NK-92 (cell line): ENCODE data around the gene VEGFA.

ENCODE experiments used
- DNase-seq: peaks from one replicate; lab custom pipeline; 2025; ENCODE audit not compliant: unreplicated experiment; lab: John Stamatoyannopoulos, UW

VEGFA gene

DNA sequence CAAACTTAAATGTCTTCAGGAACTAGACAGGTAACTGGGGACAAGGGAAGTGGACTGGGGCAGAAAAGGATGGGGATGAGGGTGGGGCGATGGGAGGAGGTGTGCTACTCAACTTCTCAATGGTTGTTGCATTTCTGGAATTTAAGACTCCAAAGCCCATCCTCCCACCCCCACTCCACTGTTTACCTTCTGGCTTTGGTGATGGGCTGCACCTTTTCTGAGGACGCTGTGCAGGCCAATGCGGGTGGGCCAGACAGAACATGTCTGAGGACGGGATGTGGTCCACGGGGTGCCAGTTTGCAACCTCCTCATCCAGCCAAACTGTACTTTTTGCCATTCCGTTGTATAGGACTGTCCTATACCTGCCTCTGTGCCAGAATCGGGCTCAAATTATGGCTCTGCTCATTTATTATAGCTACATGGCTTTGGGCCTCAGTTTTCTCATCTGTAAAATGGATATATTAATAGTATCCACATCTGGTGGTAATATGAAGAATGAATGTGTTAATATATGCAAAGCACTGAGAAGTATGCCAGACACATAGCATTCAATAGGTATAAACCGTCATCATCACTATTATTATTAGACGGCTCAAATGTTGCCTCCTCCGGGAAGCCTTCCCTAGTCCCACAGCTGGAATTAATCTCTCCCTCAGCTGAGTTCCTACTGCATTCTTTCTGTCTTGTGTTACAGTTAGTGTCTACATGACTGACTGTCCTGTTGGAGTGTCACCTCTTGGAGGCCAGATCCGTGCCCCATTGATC, 31.0 kb upstream of the VEGFA start:
- no peak for DNase-seq

DNA sequence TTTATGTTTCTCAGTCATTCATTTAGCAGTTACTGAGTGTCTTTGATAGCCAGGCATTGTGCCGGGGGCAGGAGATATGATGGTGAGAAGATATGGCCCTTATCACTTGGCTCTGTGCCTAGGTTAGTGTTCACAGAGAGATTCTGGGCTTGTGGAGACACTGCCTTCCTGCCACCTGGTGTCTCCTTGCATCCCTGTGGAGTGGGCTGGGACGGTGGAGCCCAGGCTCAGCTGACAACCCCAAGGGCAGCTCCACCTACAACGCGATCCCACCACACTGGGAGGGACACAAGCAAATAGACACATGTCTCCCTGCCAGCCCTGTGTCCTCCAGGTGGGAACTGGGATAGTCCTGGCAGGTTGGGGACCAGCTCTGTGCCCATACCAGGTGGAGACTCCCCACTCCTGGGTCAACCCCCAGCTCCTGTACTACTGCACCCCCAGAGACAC, 30.3 kb upstream of the VEGFA start:
- DNase-seq = no peak

DNA sequence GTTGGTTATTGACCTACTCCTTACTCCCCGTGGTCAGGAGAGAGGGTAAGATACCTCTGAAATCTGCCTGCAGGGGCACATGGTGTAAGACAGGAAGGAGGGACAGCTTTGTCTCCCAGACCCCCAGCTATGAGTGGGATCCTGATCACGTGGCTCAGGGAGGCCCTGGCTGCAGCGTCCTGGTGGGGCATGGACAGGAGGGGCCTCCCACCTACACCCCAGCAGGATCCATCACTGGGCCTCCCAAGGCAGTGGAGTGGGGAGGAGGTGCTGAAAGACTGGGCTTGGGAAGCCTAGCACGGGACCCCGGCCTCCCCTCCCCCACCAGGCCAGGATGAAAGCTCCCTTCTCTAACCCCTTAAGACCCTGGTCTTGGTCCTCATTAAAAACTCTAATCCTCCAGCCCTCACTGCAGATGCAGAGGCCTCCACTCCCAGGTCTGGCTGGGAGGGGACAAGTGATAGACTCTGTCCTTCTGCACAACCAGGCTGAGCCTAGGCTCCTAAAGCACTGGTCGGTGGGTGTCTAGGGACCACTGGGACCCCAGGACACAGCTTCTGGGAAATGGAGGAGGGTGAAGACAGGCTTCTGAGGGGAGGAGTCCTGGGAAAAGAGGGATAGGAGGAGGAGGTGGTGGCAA, 29.6 kb upstream of the VEGFA start:
- no peak for DNase-seq

DNA sequence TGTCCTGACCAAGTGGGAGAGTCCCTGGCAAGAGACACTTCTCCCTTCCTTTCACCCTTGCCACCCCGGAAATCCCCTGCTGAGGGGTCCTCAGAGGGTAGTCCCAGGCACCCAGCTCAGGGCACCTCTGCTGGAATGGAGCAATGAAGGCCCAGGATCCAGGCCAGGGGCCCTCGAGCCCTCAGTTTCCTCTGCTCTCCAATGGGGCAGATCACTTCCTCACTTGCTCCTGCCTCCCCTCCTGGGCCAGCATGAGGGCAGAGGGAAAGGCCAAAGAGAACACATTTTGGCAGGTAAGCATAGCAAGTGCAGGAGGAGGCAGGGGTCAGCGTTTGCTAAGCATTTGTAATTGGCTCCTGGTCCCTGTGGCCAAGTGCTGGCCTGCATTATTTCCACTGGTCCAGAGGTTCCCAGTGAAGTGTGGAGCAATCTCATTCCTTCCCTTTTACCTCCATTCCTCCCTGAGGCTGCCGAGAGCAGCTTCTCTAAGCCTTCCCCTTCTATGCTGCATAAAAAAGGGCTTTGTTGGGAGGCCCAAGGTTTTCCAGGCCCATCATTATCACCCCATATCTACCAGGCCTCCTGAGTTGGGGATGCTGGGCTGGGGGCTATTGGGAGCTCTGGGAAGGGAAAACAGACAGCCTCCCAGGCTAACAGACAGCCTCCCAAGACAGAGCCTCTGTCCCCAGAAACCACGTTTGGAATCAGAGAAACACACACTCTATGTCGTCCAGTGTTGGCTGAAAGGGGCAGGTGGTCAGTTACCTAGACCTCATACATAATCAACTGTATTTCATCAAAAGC, 28.8 kb upstream of the VEGFA start:
- DNase-seq = no peak

DNA sequence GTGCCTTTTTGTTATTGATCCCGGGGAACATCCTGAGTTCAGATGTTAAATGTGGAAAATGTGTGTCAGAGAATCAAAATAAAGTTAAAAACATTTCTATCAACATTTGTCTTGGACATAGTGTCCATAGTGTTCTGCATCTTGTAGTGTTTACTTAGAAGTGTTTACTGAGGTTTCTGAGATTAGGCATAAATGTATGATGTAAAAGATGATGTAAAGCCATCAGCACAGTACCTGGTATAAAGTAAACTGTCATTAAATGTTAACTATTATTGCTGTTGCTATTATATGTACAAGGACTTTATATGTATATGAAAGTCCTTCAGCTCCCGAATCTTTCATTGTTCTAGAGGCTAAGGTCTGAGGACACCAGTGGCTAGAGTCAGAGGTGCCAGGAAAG, 28.2 kb upstream of the VEGFA start:
- no peak for DNase-seq

DNA sequence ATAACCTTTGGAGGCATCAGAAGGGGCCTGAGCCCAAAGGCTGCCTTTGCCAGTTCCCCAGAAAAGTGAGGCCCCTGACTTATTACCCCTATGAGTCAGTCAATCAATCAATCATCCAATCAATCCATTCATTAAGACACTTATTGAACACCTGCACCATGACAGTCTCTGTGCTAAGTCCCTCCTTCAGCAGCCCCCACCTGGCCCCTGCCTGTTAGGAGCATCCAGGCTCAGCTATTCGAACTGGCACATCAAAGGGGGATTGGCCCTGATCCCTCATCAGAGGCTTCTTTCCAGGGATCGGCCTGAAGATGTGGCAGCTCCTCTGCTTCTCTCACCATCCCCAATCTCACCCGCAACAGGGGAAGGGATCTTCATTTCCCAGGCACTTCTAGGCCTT, 27.7 kb upstream of the VEGFA start:
- no peak for DNase-seq

DNA sequence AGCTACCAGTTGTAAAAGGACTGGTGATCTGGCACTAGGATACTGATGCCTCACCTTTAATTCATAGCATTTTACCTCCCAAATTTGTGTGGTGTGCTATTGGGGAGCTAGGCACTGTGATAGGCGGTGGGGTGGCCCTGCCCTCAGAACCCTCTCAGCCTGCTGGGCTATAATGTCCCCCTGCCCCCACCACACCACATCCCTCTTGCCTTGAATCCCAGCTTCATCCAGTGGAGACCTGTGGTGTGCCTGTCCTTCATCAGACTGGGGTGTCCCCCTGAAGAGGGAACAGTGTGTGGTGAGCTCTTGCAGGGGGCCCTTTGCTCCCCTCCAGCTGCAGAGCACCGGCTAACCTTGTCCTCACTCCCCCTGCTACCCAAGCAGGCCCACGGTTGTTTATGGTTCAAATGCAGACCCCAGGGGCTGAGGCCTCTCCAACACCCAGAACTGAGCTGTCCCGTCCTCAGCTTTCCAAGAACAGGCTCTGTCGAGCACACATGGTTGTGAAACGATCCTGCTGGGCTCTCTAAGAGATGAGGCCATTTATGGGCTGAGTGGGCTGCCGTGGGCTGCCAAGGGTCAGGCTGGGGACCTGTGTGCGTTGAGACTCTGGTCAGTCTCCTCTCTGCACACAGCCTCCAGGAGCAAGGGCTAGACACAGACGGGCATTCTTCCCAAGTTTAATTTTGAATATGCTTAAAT, 26.9 kb upstream of the VEGFA start:
- DNase-seq = no peak

DNA sequence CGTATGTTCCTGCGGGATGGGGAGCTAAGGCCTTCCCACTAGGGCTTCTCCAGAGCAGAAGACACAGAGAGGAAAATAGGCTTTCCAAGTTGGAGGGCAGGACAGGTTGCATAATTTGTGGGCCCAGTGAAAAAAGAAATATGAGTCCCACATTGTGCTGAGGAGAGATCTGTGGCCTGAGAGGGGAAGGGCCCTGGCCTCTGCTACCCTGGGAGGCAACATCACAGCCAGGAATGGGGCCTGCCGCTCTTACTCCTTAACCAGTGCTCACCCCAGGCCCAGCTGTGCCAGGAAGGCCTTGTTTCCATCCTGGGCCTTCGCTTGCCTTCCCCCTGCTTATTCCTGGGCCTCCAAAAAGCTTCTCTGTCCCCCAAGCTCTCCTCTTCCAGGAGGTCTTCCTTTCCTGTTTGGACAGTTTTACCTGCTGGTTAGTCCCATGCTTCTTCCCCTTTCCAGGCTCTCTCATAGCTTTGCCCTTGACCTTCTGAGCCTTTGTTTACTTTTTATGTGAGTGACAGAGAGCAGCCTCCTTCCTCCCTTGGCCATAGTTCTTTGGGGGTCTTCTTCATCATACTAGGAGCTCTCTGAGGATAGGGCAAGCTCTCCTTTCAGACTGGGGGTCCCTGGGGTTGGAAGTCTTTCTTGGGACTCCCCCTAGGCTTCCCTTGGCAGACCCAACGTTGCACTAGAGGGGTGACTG, 26.2 kb upstream of the VEGFA start:
- no peak for DNase-seq

DNA sequence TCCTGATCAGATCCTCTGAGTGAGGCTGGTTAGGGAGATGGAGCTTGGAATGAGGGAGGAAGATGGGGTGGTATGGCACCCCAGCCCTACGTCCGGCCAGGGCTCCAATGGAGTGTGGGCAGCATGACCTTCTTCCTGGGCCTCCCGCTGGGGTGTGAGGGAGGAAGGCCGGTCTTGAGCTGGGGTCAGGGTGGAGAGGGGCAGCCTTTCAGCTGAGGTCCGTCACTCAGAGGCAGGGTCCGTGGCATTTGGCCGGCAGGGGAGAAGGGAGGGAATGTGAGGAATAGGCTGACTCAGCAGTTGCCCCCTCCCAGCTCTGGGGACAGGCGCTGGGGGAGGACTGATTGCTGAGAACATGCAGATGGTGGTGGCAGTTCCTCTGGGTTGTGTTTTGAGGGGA, 25.5 kb upstream of the VEGFA start:
- no peak for DNase-seq

DNA sequence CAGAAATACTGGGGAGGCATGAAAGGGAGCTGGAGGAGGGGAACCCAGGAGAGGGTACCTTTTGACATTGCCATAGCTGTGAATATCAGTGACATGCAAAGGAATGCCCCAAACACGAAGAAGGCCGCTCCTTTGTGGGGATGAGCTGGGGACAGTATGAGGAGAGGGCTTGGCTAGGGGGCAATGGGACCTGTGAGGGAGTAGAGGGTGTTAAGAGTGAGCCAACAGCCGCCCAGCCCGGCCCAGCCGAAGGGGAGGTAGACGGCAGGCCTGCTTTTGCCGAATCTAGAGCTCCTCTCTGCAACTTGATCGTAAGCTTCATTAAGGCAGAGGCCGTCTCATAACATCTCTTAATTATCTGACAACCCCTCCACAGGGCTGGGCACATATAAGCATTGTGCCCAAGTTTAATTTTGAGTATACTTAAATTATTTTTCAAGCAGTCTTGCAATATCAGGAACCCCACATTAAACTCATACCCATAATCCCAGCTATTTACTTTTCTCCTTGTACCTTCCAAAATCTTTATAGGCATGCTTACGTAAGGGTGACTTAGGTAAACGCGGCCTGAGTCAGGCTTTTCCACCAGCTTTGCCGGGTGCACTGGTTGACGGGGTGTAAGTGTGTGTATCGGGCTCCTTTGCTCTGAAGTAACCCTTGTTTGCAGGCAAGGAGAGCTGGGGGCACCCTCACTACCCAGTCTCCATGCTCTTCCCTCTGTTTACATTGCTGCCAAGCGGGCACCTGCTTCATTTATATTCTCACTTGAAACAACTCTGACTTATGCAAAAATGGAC, 24.9 kb upstream of the VEGFA start:
- no peak for DNase-seq

DNA sequence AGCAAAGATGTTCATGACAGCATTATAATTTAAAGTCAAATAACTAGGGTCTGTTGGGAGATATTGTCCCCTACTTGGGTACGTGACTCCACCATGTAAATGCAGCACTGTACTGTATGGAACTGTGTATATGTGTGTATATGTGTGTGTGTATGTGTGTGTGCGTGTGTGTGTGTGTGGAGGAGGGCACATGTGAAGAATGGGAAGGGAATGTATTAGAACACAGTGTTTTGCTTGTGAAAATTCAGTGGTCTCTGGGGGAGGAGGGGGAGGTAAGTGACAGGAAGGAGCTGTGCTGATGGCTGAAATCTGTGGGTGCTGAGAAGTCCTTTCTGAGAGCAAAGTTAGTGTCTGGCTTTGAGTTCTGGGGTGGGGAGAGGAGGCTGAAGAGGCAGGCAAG, 23.9 kb upstream of the VEGFA start:
- no peak for DNase-seq

DNA sequence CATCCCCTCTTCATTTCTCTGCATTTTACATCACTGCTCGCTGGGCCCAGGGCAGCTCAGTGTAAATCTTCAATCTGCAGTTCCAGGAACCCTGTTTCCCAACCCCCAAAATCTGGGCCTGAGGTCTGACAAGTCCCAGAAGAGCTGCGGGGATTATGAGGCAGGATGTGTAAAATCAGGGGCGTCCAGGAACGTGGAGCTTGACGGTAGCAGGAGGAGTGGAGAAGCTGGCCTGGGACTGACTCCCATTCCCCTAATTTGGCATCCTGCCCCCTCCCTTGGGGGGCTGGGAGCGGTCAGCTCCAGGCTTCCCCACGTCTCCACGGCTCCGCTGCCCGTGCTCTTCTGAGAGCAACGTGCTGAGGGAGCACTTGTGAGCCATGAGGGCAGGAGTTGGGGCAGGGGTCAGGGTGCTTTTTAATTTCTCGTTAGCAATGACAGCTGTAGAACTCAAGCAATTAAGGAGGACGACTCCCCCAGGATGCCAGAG, 23.4 kb upstream of the VEGFA start:
- DNase-seq = no peak

DNA sequence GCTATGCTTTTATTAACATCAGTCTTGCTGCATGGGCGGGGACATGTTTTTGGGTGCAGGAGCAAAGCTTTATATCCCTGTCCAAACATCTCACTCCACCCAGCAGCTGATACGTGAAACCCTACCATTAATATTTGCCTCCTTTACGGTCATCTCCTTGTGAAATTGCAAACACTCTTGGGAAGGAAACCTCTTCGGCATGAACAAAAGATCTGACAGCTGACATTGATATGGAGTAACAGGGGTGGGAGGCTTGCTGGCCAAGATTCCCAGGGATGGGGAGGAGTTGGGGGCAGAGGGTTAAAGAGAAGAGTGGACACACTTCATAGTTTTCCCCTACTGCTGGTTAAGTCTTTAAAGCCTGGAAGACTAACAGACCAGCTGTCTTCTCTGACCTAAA, 22.2 kb upstream of the VEGFA start:
- no peak for DNase-seq

DNA sequence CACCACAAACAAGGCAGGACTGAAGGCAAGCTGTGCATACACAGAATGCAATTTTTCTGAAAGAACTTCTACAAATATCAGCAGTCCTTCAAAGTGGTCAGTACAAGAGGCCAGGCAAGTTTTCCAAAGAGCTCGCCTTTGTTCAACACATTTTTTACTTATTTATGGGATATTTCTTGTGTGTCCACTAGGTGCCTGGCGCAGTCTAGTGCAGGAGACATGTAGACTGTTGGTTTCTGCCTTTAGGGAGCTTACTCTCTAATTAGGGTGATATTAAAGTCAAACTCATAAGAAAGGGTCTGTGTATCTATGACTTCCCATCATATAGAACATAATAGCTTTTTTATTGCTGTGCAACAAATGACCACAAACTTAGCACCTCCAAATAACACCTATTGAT, 21.2 kb upstream of the VEGFA start:
- DNase-seq = no peak

DNA sequence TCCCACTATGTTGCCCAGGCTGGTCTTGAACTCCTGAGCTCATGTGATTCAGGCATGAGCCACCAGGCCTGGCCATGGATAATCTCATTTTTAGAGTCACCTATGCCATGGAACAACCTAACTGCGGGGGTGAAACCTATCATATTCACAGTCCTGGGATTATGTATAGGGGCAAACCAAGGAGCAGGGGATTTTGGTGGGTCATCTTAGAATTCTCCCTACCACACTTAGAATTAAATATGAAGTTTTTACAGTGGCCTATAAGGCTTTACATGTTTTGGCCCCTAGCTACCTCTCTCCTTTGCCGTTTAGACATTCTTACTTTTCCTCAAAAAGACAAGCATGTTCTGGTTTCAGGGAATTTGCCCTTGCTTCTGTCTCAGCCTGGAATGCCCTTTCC, 20.6 kb upstream of the VEGFA start:
- no peak for DNase-seq

DNA sequence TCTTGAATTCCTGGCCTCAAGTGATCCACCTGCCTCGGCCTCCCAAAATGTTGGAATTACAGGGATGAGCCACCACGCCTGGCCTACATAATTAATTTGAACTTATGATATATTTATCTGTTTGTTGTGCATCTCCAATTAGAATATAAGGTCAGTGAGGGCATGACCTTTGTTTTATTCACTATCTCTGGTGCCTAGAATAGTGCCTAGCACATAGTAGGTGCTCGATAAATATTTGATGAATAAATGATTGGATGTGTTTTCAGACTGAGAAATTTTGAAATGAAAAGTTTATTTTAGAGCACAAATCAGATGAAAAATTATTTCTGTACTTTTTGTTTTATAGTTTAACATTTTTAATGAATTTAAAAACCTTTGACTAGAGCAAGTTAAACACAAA, 19.4 kb upstream of the VEGFA start:
- DNase-seq = no peak

DNA sequence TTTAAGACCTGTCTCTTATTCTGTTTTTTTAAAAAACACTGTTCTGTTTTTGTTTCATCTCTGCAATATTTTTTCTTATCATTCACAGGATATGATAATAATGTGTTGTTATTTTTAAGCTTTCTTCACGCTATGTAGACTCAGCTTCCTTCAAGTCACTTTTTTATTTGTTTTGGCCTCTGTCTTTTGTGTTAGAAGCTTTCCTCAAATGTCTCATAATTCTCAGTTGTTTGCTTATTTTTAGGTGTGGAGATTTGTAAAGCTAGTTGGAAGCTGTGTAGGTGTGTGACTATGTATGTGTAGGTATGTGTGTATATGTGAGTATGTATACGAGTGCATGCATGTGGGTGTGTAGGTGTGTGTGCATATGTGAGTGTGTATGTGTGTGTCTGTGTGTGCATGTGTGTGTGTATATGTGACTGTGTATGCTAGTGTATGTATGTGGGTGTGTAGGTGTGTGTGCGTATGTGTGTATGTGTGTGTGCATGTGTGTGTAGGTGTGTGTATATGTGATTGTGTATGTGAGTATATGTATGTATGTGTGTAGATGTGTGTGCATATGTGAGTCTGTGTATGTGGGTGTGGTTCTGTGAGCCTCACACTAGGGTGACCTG, 16.3 kb upstream of the VEGFA start:
- no peak for DNase-seq

DNA sequence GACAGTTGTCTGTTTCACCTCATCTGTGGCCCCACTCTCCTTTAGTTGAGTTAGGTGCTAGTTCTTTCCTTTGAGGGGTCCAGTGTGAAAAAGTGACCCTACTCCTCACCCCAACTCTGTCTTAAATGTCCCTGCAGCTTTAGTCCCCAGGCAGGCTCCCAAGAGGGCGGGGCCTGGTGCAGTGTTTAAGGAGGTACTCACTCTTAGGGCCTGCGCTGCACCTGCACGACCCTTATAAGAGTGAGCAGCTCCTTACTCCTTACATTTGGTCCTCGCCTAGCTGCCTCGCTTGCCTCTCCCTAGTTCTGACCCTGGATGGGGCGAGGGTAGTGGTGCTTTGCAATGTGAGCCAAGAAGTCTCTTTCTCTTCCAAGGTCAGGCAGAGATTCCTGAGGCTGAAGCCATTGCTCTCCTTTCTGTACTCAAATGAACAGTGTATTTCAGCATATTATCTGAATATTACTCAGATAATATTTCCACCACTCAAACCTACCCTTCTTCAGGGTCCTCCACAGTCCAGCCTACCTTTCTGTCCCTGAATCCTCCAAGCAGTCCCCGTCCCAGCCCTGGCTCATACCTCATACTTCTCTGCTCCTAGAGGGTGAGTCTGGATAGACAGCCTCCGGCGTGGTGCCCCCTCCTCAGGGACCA, 11.9 kb upstream of the VEGFA start:
- DNase-seq = no peak

DNA sequence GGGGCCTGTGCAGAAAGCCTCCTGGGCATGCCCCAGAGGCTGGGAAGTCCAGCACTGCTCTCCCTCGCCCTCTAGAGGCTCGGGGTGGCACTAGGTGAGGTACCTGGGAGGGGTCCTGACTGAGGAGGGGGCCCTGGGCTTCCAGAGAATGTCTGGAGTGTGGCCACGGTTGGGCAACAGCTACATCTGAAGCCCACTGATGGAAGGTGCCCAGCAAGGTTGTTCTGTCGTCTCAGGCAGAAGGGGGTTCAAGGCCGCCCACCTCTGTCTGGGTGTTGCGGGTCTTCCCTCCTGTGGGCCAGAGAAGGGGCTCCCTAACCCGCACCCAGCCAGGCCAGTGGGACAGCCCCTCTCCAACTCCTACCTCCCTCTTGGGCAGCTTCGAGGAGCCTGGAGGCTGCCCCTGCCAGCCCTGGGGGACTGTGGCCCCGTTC, 11.4 kb upstream of the VEGFA start:
- no peak for DNase-seq
